ENCODE data around the gene PSMD1. TPM values are rescaled to one million over a fixed set of nuclear protein-coding genes. Genes with fewer than 3 reads are reported as not detected.
"Not testable (repeated sequence)": the region's sequence is repeated elsewhere in the genome, so short reads cannot be mapped to it uniquely, and the experiment has no call there.

The PSMD1 gene
- total RNA-seq, 1 donor from 2014 or later, result 119 TPM

DNA sequence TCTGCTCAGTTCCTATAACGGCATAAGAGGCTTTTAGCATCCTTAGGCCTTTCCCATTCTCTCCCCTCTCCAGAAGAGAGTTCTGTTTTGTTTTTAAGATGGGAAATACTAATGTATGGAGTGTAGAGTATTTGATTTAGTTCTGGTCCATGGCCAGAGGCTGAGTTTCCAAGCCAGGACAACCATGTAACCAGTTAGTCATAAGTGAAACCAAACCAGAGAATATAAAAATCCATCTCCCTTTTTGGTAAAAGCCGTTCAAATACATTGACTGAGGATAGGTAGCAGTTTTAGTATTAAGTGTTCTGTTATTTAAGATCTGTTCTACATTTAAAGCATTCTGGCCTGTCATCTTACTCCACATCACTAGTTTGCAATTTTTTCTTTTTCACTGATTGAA, 3.1 kb downstream of the PSMD1 start:
- DNase-seq (ENCODE audit: low spot score), result no peak
- TF ChIP-seq, protein P1, sequence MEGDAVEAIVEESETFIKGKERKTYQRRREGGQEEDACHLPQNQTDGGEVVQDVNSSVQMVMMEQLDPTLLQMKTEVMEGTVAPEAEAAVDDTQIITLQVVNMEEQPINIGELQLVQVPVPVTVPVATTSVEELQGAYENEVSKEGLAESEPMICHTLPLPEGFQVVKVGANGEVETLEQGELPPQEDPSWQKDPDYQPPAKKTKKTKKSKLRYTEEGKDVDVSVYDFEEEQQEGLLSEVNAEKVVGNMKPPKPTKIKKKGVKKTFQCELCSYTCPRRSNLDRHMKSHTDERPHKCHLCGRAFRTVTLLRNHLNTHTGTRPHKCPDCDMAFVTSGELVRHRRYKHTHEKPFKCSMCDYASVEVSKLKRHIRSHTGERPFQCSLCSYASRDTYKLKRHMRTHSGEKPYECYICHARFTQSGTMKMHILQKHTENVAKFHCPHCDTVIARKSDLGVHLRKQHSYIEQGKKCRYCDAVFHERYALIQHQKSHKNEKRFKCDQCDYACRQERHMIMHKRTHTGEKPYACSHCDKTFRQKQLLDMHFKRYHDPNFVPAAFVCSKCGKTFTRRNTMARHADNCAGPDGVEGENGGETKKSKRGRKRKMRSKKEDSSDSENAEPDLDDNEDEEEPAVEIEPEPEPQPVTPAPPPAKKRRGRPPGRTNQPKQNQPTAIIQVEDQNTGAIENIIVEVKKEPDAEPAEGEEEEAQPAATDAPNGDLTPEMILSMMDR (IDR thresholded peaks at IDR 0.05; ENCODE audit: unreplicated experiment), result no peak
- H3K27me3 Mint-ChIP-seq (ENCODE audit: unreplicated experiment), result peaks cover 6% of the 10 kb centered on the region
- H3K4me1 Mint-ChIP-seq (ENCODE audit: unreplicated experiment), result peaks cover 17% of the 10 kb centered on the region
- H3K4me3 Mint-ChIP-seq (ENCODE audit: unreplicated experiment), result no peak overlapping the region
- H3K27ac Mint-ChIP-seq (ENCODE audit: unreplicated experiment), result no peak overlapping the region
- peaks cover 9% of the 10 kb centered on the region for H3K36me3 Mint-ChIP-seq (ENCODE audit: low read depth, unreplicated experiment)
- no peaks in the 10 kb centered on the region for H3K9me3 Mint-ChIP-seq (ENCODE audit: unreplicated experiment)

DNA sequence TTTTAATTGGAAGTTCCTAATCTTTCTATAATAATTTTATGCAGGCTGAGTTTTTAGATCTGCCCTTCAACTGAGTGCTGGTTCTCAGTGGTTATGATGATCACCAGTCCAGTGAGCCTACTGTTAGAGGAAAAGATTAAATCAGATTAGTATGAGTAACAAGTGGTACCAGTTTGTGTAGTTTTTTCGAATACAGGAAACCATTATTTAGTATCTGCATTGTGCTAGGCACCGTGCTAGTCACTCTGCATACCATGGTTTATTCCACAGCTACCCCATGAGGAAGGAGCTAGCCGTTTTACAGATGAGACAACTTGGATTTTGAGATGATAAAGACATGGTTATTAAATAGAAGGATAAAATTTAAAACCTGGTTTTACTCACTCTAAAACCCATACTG, 6.1 kb downstream of the PSMD1 start:
- Mint-ChIP-seq H3K4me1 (ENCODE audit: unreplicated experiment) (peaks cover 14% of the 10 kb centered on the region), H3K27ac (ENCODE audit: unreplicated experiment) (no peak overlapping the region), H3K36me3 (ENCODE audit: low read depth, unreplicated experiment) (peaks cover 10% of the 10 kb centered on the region), H3K4me3 (ENCODE audit: unreplicated experiment) (no peak overlapping the region), H3K9me3 (ENCODE audit: unreplicated experiment) (no peaks in the 10 kb centered on the region), H3K27me3 (ENCODE audit: unreplicated experiment) (no peaks in the 10 kb centered on the region)
- TF ChIP-seq, protein P1 (IDR thresholded peaks at IDR 0.05; ENCODE audit: unreplicated experiment), result no peak
- no peak for DNase-seq (ENCODE audit: low spot score)

DNA sequence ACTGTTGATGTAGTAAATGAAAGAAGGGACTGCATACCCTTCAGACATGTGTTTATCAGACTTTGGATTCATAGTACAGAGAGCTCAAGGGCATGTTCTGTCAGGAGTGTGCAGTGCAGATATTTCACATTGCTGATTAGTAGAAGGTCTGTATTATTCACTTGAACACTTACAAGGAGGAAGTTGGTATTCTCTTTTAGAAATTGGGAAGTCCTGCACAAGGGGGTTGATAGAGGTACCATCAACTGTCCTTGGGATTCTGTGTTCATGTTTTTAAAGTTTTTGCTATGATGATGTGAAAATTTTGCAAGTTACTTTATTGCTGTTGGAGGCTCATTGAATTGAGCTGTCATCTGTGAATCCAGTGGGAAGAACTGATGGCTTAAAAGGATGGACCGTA, 6.7 kb downstream of the PSMD1 start:
- TF ChIP-seq, protein P1 (IDR thresholded peaks at IDR 0.05; ENCODE audit: unreplicated experiment), result no peak
- Mint-ChIP-seq H3K4me1 (ENCODE audit: unreplicated experiment) (peaks cover 8% of the 10 kb centered on the region), H3K4me3 (ENCODE audit: unreplicated experiment) (no peak overlapping the region)

DNA sequence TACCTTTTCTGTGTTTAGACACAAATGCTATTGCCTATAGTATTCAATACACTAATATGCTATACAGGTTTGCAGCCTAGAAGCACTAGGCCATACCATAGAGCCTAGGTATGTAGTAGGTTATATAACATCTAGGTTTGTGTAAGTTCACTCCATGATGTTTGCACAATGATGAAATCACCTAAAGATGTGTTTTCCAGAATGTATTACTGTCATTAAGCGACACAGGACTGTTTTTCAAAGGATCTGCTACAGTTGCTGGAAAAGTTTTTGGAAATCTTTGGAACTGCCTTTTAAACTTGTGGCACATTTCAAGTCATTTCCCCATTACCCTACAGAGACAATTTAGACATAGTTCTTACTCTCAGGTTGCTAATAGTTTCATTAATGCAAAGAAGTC, 9.3 kb downstream of the PSMD1 start:
- H3K4me3 Mint-ChIP-seq (ENCODE audit: unreplicated experiment), result no peak overlapping the region

More for the DNA sequence above, 6.7 kb downstream of the PSMD1 start:
- Mint-ChIP-seq H3K36me3 (ENCODE audit: low read depth, unreplicated experiment) (peaks cover 16% of the 10 kb centered on the region), H3K27me3 (ENCODE audit: unreplicated experiment) (no peaks in the 10 kb centered on the region), H3K9me3 (ENCODE audit: unreplicated experiment) (no peaks in the 10 kb centered on the region), H3K27ac (ENCODE audit: unreplicated experiment) (no peak overlapping the region)
- DNase-seq (ENCODE audit: low spot score), result no peak

DNA sequence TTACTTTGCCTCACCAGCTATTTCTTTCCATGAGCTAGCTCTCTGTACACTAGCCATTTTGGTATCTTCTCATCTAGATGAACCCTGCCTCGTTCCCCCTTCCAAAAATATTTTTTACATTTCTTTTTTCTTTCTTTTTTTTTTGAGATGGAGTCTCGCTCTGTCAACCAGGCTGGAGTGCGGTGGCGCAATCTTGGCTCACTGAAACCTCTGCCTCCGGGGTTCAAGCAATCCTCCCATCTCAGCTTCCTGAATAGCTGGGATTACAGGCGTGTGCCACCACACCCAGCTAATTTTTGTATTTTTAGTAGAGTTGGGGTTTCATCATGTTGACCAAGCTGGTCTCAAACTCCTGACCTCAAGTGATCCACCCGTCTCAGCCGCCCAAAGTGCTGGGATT, 10.9 kb downstream of the PSMD1 start:
- not testable (repeated sequence) for H3K4me1 Mint-ChIP-seq (ENCODE audit: unreplicated experiment); H3K4me3 Mint-ChIP-seq (ENCODE audit: unreplicated experiment); H3K27ac Mint-ChIP-seq (ENCODE audit: unreplicated experiment); DNase-seq (ENCODE audit: low spot score); H3K9me3 Mint-ChIP-seq (ENCODE audit: unreplicated experiment); H3K27me3 Mint-ChIP-seq (ENCODE audit: unreplicated experiment)
- peaks cover 11% of the 10 kb centered on the region for H3K36me3 Mint-ChIP-seq (ENCODE audit: low read depth, unreplicated experiment)

More for the DNA sequence above, 9.3 kb downstream of the PSMD1 start:
- H3K36me3 Mint-ChIP-seq (ENCODE audit: low read depth, unreplicated experiment), result peaks cover 20% of the 10 kb centered on the region
- no peaks in the 10 kb centered on the region for H3K9me3 Mint-ChIP-seq (ENCODE audit: unreplicated experiment)
- no peak overlapping the region for H3K27ac Mint-ChIP-seq (ENCODE audit: unreplicated experiment)
- DNase-seq (ENCODE audit: low spot score), result no peak
- TF ChIP-seq, protein P1 (IDR thresholded peaks at IDR 0.05; ENCODE audit: unreplicated experiment), result no peak
- H3K4me1 Mint-ChIP-seq (ENCODE audit: unreplicated experiment), result no peaks in the 10 kb centered on the region
- H3K27me3 Mint-ChIP-seq (ENCODE audit: unreplicated experiment), result no peaks in the 10 kb centered on the region
